PFSK-1 (cell line): ENCODE measurements around the gene HK3.

Experiments
- FOXP2 ChIP-seq: optimal IDR thresholded peaks from 2 replicates; pipeline ENCODE3; 2011; ENCODE audit warnings: borderline replicate concordance, control low read depth, inconsistent platforms; ENCODE audit not compliant: insufficient read depth; ENCODE audit errors: extremely low read length, extremely low read depth
- POLR2AphosphoS5 ChIP-seq: IDR thresholded peaks from 2 replicates; pipeline ENCODE4 v1.6.1; 2012; ENCODE audit warnings: low read depth, mild to moderate bottlenecking, control low read depth, low read length, moderate library complexity
- REST ChIP-seq, 2 experiments: IDR thresholded peaks; 2 replicates each; pipeline versions ENCODE4 v1.6.1 to v1.8.0; 2011 to 2012; ENCODE audit warnings: low read depth in 2 of 2, low read length in 2 of 2, control low read depth in 1 of 2, inconsistent platforms in 1 of 2, mild to moderate bottlenecking in 1 of 2, moderate library complexity in 1 of 2; ENCODE audit not compliant: insufficient read depth in 1 of 2
- SIN3A ChIP-seq: IDR thresholded peaks from 2 replicates; pipeline ENCODE4 v1.6.1; 2012; ENCODE audit warnings: mild to moderate bottlenecking, low read length, moderate library complexity, borderline replicate concordance; ENCODE audit not compliant: insufficient read depth
- TAF1 ChIP-seq: IDR thresholded peaks from 2 replicates; pipeline ENCODE4 v1.6.1; 2012; ENCODE audit warnings: low read length, control low read depth, borderline replicate concordance; ENCODE audit not compliant: insufficient read depth

Gene HK3

DNA sequence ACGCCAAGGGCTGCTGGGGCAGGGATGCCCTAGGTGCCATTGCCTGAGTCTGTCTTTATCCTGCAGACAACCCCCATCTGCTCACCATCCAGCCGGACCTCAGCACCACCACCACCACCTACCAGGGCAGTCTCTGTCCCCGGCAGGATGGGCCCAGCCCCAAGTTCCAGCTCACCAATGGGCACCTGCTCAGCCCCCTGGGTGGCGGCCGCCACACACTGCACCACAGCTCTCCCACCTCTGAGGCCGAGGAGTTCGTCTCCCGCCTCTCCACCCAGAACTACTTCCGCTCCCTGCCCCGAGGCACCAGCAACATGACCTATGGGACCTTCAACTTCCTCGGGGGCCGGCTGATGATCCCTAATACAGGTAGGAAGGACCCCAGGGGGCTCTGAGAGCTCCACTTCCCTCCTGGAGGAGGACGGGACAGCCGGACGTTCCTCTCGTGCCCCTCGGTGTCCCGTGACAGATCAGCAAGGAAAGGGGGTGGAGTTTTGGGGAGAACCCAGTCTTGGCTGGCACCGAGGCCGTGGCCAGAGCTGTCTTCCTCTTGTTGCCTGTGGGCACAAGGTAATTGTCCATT is 24.9 kb downstream of the HK3 start:
- no peak for TF ChIP-seq TAF1

- no peak for TF ChIP-seq POLR2AphosphoS5
- no peak for TF ChIP-seq TAF1
- TF ChIP-seq SIN3A: no peak
- no peak for TF ChIP-seq REST (IDR thresholded peaks at IDR 0.05; ENCODE audit: insufficient read depth in 1 of 2, low read depth in 2 of 2, low read length in 2 of 2)
- no peak for TF ChIP-seq FOXP2
Measured at GRCh38 chr5:176873541-176874172, 25.5 kb downstream of the HK3 start.

DNA sequence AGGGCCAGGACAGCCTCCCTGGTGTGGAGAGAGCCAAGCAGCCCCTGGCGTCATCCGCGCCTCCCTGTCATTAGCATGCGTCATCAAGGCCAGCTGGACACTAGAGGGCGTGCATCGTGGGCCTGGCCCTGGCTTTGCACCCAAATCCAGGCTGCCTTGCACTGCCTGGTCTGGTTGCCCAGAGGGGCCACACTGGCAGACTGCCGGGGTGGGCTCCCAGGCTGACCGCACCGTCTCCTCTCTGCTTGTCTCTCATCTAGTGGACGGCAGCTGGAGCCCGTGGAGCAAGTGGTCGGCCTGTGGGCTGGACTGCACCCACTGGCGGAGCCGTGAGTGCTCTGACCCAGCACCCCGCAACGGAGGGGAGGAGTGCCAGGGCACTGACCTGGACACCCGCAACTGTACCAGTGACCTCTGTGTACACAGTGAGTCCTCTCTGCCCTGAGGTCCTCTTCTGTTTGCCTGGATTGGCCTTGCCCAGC is 29.0 kb downstream of the HK3 start:
- no peak for TF ChIP-seq FOXP2
- no peak for TF ChIP-seq TAF1
- TF ChIP-seq POLR2AphosphoS5: no peak
- TF ChIP-seq REST (IDR thresholded peaks at IDR 0.05; ENCODE audit: insufficient read depth in 1 of 2, low read depth in 2 of 2, low read length in 2 of 2): no peak
- TF ChIP-seq SIN3A: no peak

DNA sequence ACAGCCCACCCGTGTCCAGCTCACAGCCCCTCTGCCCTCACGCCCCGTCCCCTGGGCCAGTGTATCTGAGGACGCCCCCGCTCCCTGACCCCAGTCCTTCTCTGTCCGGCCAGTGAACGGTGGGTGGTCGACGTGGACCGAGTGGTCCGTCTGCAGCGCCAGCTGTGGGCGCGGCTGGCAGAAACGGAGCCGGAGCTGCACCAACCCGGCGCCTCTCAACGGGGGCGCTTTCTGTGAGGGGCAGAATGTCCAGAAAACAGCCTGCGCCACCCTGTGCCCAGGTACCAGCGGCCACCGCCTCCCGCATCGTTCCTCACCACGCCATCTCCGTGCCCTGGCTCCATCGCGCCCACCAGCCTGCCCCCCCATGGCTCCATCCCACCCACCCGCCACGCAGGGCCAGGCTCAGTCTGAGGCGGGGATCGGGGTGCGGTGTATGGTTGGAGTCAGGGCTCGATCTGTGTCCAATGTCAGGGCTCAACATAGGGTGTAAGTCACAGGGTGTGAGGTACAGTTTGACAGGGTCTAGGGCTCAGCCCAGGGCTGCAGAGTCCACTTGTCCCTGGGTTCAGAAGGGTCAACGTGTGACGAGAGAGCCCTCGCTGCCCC is 29.5 kb downstream of the HK3 start:
- TF ChIP-seq TAF1: no peak
- no peak for TF ChIP-seq REST (IDR thresholded peaks at IDR 0.05; ENCODE audit: insufficient read depth in 1 of 2, low read depth in 2 of 2, low read length in 2 of 2)
- no peak for TF ChIP-seq FOXP2
- no peak for TF ChIP-seq POLR2AphosphoS5
- no peak for TF ChIP-seq SIN3A

- TF ChIP-seq SIN3A (no peak), TAF1 (no peak), FOXP2 (no peak), POLR2AphosphoS5 (no peak)
Measured at GRCh38 chr5:176868731-176869130, 30.4 kb downstream of the HK3 start.

DNA sequence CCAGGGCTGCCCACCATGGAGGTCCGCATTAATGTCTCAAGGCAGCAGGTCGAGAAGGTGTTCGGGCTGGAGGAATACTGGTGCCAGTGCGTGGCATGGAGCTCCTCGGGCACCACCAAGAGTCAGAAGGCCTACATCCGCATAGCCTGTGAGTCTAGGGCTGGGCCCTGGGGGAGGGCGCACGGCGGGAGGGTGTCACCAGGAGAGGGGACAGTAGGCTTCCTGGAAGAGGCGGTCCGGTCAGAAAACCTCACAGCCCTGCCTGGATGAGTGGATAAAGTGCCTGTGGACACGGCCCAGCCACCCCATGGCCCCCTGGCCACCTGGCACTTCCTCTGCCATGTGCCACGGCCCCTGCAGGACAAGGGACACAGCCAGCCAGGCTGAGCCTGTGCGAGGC is 31.0 kb downstream of the HK3 start:
- TF ChIP-seq TAF1 (no peak), POLR2AphosphoS5 (no peak), FOXP2 (no peak), REST (IDR thresholded peaks at IDR 0.05; ENCODE audit: insufficient read depth in 1 of 2, low read depth in 2 of 2, low read length in 2 of 2) (no peak), SIN3A (no peak)
